PC-9 (cell line): Measurements from ENCODE around the gene ZDHHC14. TPM values are rescaled to one million over a fixed set of nuclear protein-coding genes. Genes with fewer than 3 reads are reported as not detected.
"Not testable (repeated sequence)": the region's sequence is repeated elsewhere in the genome, so short reads cannot be mapped to it uniquely, and the experiment has no call there.

Experiments used
- BruUV-seq: library from RNA; stranded (reverse); fragments of 400-500 nt; replicated peaks from 2 replicates; lab custom pipeline; 2021; lab: Mats Ljungman, UMichigan
- CTCF ChIA-PET: fragments of 300-600 bp; sonication (Branson Sonifier 250); formaldehyde crosslinking; loops from one replicate; lab custom pipeline; 2022; ENCODE audit warnings: antibody characterized with exemption; lab: Charles Lee
- POLR2A ChIA-PET: fragments of 300-600 bp; sonication (Branson Sonifier 250); formaldehyde crosslinking; loops from one replicate; lab custom pipeline; 2022; ENCODE audit warnings: antibody characterized with exemption; ENCODE audit not compliant: unreplicated experiment; lab: Charles Lee
- DNase-seq, 2 experiments: peaks; one replicate each; pipeline versions ENCODE4 v3.0.0 to v3.0.0-alpha.2; 2015 to 2022; ENCODE audit warnings: mixed read lengths in 1 of 2
- H2AFZ ChIP-seq: fragments of 200-600 bp; sonication (generic); 2 replicates; pipeline ENCODE4 v1.8.1; 2017; ENCODE audit warnings: antibody characterized with exemption
- H3F3A ChIP-seq: fragments of 200-600 bp; sonication (generic); 2 replicates; pipeline ENCODE4 v1.8.1; 2017; ENCODE audit warnings: antibody characterized with exemption, mild to moderate bottlenecking, low read depth; ENCODE audit not compliant: insufficient read depth
- H3K27ac ChIP-seq: fragments of 200-600 bp; sonication (generic); 2 replicates; pipeline ENCODE4 v1.6.1; 2016; ENCODE audit warnings: mixed run types
- H3K27me3 ChIP-seq: fragments of 200-600 bp; sonication (generic); 2 replicates; pipeline ENCODE4 v1.6.1; 2016; ENCODE audit warnings: low read depth, mixed run types; ENCODE audit not compliant: insufficient read depth
- H3K36me3 ChIP-seq: fragments of 200-600 bp; sonication (generic); 2 replicates; pipeline ENCODE4 v1.6.1; 2016; ENCODE audit warnings: low read depth, mixed run types
- H3K4me1 ChIP-seq: fragments of 200-600 bp; sonication (generic); replicated peaks from 2 replicates; pipeline ENCODE4 v1.6.1; 2016; ENCODE audit warnings: mixed run types; ENCODE audit not compliant: insufficient read depth
- H3K4me2 ChIP-seq: fragments of 200-600 bp; sonication (generic); 2 replicates; pipeline ENCODE4 v1.6.1; 2017; ENCODE audit warnings: mixed run types
- H3K4me3 ChIP-seq: fragments of 200-600 bp; sonication (generic); 2 replicates; pipeline ENCODE4 v1.6.1; 2016; ENCODE audit warnings: mixed run types
- H3K79me2 ChIP-seq: fragments of 200-600 bp; sonication (generic); 2 replicates; pipeline ENCODE4 v1.6.1; 2017; ENCODE audit warnings: low read depth, mixed run types
- H3K9me2 ChIP-seq: fragments of 200-600 bp; sonication (generic); 2 replicates; pipeline ENCODE4 v1.8.1; 2017; ENCODE audit warnings: mild to moderate bottlenecking; ENCODE audit not compliant: insufficient read depth
- H3K9me3 ChIP-seq: fragments of 200-600 bp; sonication (generic); 2 replicates; pipeline ENCODE4 v1.8.1; 2016; ENCODE audit warnings: low read depth; ENCODE audit not compliant: insufficient read depth
- H4K20me1 ChIP-seq: fragments of 200-600 bp; sonication (generic); 2 replicates; pipeline ENCODE4 v1.8.1; 2017; ENCODE audit not compliant: insufficient read depth
- CTCF ChIP-seq: fragments of 200-600 bp; sonication (generic); conservative IDR thresholded peaks from 2 replicates; pipeline ENCODE4 v1.6.1; 2017; ENCODE audit warnings: mixed run types, antibody characterized with exemption, mild to moderate bottlenecking, moderate library complexity
- EZH2 ChIP-seq: fragments of 200-600 bp; sonication (generic); IDR thresholded peaks from 2 replicates; pipeline ENCODE4 v1.8.0; 2017; ENCODE audit warnings: antibody characterized with exemption, low read depth
- intact Hi-C: fragments of 100-400 bp; cut with micrococcal nuclease; formaldehyde crosslinking; loops from one replicate; pipeline ENCODE4 v1.10.0; 2022; ENCODE audit not compliant: unreplicated experiment
- total RNA-seq: library from RNA; stranded (reverse); gene quantifications from 2 replicates; pipeline ENCODE4 v1.2.3, GENCODE V29; 2021

Gene ZDHHC14
- total RNA-seq, 1 experiment from 2014 or later: 5.6 TPM

DNA sequence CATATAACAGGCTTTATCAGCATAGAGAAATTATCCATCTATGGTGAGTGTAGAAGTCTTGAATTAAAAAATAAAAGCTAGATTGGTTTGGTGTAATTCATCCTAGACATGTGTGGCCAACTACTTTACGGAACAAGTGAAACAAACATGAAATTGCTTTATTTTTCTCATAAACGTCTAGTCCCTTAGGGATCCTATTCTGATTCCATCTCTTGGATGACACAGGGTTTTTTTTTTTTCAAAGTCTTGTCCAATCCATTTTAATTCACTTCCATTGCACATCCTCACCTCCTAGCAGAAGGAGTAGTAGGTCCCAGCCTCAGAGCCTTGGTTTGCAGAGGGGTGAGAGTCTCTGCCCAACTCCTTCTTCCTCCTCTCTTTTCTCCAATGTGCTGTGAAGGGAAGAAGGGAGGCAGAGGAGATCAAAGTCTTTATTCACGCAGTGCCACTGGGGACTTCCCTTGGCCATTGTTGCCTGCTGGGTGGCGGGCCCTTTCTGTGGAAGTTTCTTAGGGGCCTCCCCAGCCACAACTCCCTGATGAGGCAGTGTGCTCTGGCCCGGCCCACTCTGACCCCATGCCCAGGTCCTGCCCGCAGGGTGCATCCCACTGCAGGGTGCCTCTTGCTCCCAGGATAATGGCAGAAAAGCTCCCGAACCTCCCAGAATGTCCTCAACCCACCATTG lies 337.7 kb downstream of the ZDHHC14 start:
- TF ChIP-seq EZH2: no peak
- TF ChIP-seq CTCF: no peak
- CTCF ChIA-PET: no interaction called here
- DNase-seq: no peak
- no TSS peak for BruUV-seq
- POLR2A ChIA-PET: no interaction called here
- Histone ChIP-seq H3K4me3 (no peak overlapping the region), H3F3A (0 out of 2 replicates have a peak, but pooled peaks cover 3% of the 10 kb centered on the region), H3K4me2 (no peak overlapping the region), H3K9me3 (no peaks in the 10 kb centered on the region), H3K27ac (no peak overlapping the region), H3K36me3 (no peaks in the 10 kb centered on the region), H4K20me1 (no peaks in the 10 kb centered on the region), H3K9me2 (no peaks in the 10 kb centered on the region), H3K4me1 (peaks cover 13% of the 10 kb centered on the region), H3K79me2 (no peaks in the 10 kb centered on the region), H3K27me3 (no peaks in the 10 kb centered on the region), H2AFZ (no peak overlapping the region)
- intact Hi-C loops: no loop called here

- H2AFZ ChIP-seq, H4K20me1 ChIP-seq, H3K79me2 ChIP-seq, H3K9me2 ChIP-seq, H3K9me3 ChIP-seq, CTCF ChIA-PET, DNase-seq, H3K36me3 ChIP-seq, H3K4me2 ChIP-seq, H3K27ac ChIP-seq, H3K4me1 ChIP-seq, intact Hi-C loops, H3F3A ChIP-seq, H3K4me3 ChIP-seq, H3K27me3 ChIP-seq, BruUV-seq: not testable (repeated sequence)
- POLR2A ChIA-PET: interaction anchor here (0.6 kb wide), 1 partner anchor 396 kb away, joined by 19 read pairs; no protein-coding TSS in a partner anchor
Observed at GRCh38 chr6:157720964-157721363, 340.0 kb downstream of the ZDHHC14 start.

DNA sequence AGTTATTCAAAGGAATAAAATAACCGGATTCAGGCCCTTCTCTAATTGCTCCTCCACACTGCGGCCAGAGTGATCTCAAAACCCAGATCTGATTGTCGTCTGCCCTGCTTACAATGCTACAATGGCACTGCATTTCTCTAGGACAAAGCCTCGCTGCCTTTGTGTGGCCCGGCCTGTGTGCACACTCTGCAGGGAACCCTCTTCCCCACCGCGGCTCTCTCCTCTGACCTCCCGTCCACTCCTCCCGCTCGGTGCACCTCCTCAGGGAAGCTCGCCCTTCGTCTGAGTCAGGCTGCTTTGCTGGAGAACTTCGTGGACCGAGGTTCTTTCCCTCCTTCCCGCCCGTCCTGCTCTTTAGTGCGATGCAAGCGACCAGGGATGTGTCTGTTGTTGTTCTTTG lies 340.4 kb downstream of the ZDHHC14 start:
- H3K9me3 ChIP-seq: no peaks in the 10 kb centered on the region
- no peaks in the 10 kb centered on the region for H3F3A ChIP-seq
- no peaks in the 10 kb centered on the region for H4K20me1 ChIP-seq
- ChIA-PET CTCF (no interaction called here), POLR2A (no interaction called here)
- no peak for DNase-seq
- H3K79me2 ChIP-seq: no peaks in the 10 kb centered on the region
- H3K4me1 ChIP-seq: no peaks in the 10 kb centered on the region
- no TSS peak for BruUV-seq
- no peak overlapping the region for H3K27ac ChIP-seq
- no peak overlapping the region for H3K4me3 ChIP-seq
- no peak overlapping the region for H2AFZ ChIP-seq
- intact Hi-C loops: no loop called here
- no peak overlapping the region for H3K4me2 ChIP-seq
- no peaks in the 10 kb centered on the region for H3K9me2 ChIP-seq
- no peaks in the 10 kb centered on the region for H3K36me3 ChIP-seq
- TF ChIP-seq EZH2 (no peak), CTCF (no peak)
- H3K27me3 ChIP-seq: no peaks in the 10 kb centered on the region

DNA sequence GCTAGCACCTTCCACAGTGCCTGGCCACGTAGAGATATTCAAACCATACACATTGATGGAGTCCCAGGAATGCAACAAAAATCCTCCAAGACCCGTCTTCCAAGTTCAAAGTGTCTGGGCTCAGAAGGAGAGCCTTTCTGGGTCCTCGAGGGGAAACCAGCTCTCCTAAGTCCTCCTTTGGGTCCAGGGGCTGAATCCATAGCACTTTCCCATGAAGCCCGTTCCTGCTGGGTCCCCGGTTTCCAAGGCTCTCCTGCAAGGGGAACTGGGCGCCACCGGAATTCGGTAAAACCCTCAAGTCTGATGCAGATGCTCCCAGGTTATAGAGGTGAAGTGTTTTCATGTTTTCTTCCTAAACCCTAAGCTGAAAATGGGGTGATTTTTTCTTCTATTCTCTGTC lies 340.8 kb downstream of the ZDHHC14 start:
- ChIA-PET POLR2A (no interaction called here), CTCF (no interaction called here)

More for the DNA sequence above, 340.8 kb downstream of the ZDHHC14 start:
- H3K4me3 ChIP-seq: no peak overlapping the region
- no peak for TF ChIP-seq CTCF
- TF ChIP-seq EZH2: no peak
- intact Hi-C loops: no loop called here
- no peak overlapping the region for H3K27ac ChIP-seq
- H4K20me1 ChIP-seq: no peaks in the 10 kb centered on the region
- H3K4me2 ChIP-seq: no peak overlapping the region
- DNase-seq: no peak
- no peaks in the 10 kb centered on the region for H3K36me3 ChIP-seq
- no peaks in the 10 kb centered on the region for H3K4me1 ChIP-seq
- no TSS peak for BruUV-seq
- no peaks in the 10 kb centered on the region for H3K9me3 ChIP-seq
- no peaks in the 10 kb centered on the region for H3K79me2 ChIP-seq
- H3K9me2 ChIP-seq: no peaks in the 10 kb centered on the region
- no peak overlapping the region for H2AFZ ChIP-seq
- no peaks in the 10 kb centered on the region for H3K27me3 ChIP-seq
- H3F3A ChIP-seq: no peaks in the 10 kb centered on the region
